ENCODE data around the gene ENPP6. TPM values are rescaled to one million over a fixed set of nuclear protein-coding genes. Genes with fewer than 3 reads are reported as not detected.

ENPP6 gene
- total RNA-seq, 2 donors from 2014 or later = 0.24 to 0.81 TPM

- Mint-ChIP-seq H3K4me1 (ENCODE audit: low read depth) (no peaks in the 10 kb centered on the region), H3K27ac (no peak overlapping the region), H3K9me3 (no peaks in the 10 kb centered on the region), H3K36me3 (ENCODE audit: insufficient read depth in 2 of 2) (no peaks in the 10 kb centered on the region), H3K4me3 (no peak overlapping the region), H3K27me3 (ENCODE audit: low read depth) (peaks cover 20% of the 10 kb centered on the region)
- DNase-seq = no peak
- no peak for ATAC-seq (replicated peaks in 1 of 2)
Observed at GRCh38 chr4:184196730-184197385, 20.8 kb downstream of the ENPP6 start.

DNA sequence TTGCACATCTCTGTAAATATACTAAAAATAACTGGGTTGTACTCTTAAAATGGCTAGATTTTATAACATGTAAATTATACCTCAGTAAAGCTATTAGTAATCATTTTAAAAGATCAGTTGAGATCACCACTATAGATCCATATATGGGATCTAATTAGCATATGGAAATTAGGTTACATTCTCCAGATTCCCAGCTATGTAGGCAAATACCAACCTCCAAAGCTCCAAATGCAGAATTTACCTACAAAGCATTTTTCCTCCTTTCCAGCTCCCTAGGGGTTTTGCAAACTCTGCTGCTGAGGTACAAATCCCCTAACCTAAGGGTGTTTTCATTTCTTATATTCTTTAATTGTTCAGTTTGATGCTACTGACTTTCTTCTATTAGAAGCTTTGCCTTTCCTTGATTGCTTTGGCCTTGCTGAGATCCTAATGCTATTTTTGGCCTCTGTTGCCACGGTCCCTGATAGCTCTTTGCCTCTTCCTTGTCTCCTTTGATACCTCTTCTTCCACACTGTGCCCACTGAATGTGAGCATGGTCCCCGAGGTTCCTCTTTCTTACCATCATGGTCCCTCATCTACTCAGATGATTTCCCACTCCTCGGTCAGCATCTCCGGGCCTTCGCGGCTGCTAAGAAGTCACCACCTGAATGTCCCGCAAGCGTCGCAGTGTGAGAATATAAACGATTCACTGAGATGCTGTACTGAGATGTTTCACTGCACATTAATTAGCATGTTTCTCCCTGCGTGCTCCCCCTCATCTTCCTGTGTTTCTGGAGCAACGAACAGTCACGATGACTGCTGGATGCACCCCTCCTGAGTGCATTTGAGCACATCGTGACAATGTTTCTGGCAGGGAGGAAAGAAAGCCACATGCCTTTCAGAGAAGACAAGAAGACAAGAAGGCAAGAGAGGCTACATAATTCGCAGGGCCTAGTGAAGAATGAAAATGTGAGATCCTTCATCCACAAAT, 23.8 kb downstream of the ENPP6 start:
- Mint-ChIP-seq H3K27me3 (ENCODE audit: low read depth) (peaks cover 34% of the 10 kb centered on the region), H3K4me1 (ENCODE audit: low read depth) (no peaks in the 10 kb centered on the region), H3K9me3 (no peaks in the 10 kb centered on the region), H3K36me3 (ENCODE audit: insufficient read depth in 2 of 2) (no peaks in the 10 kb centered on the region), H3K27ac (no peak overlapping the region), H3K4me3 (no peak overlapping the region)
- DNase-seq (no peak), ATAC-seq (replicated peaks in 1 of 2) (no peak)

DNA sequence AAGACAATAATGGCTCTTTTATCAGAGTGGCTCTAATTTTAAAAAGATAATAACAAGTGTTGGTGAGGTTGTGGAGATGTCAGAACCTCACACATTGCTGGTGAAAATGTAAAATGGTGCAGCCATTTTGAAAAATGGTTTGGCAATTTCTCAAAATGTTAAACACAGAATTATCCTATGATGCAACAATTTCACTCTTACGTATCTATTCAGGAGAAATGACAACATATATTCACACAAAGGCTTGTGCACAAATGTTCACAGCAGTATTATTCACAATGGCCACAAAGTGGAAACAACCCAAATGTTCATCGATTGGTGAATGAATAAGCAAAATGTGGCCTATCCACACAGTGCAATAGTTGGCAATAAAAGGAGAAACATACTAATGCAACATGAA, 24.7 kb downstream of the ENPP6 start:
- ATAC-seq (replicated peaks in 1 of 2) (no peak), DNase-seq (no peak)
- Mint-ChIP-seq H3K9me3 (no peaks in the 10 kb centered on the region), H3K27ac (no peak overlapping the region), H3K27me3 (ENCODE audit: low read depth) (peaks cover 34% of the 10 kb centered on the region), H3K4me1 (ENCODE audit: low read depth) (no peaks in the 10 kb centered on the region), H3K4me3 (no peak overlapping the region), H3K36me3 (ENCODE audit: insufficient read depth in 2 of 2) (no peaks in the 10 kb centered on the region)

DNA sequence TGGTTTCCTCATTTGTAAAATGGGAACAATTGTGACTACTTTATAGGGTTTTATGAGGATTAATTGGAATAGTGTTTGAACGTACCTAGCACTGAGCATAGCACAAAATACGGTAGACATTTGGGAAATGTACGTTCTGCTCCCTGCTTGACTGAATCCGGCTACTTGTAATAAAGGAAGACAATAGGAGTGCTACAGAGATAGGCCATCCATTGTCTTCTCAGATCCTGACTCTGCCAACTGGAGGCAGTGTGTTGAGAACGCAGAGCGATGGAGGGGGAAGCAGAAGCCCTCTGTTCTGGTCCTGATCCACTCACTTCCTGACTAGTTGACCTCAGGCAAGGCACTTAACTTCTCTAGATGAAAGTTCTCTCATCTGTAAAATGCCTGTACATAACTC, 26.4 kb downstream of the ENPP6 start:
- Mint-ChIP-seq H3K27ac (no peak overlapping the region), H3K36me3 (ENCODE audit: insufficient read depth in 2 of 2) (no peaks in the 10 kb centered on the region), H3K27me3 (ENCODE audit: low read depth) (peaks cover 30% of the 10 kb centered on the region), H3K9me3 (no peaks in the 10 kb centered on the region), H3K4me1 (ENCODE audit: low read depth) (no peaks in the 10 kb centered on the region), H3K4me3 (no peak overlapping the region)
- no peak for DNase-seq
- no peak for ATAC-seq (replicated peaks in 1 of 2)

GRCh38 chr4:184190711-184191110, 27.0 kb downstream of the ENPP6 start:
- DNase-seq (no peak), ATAC-seq (replicated peaks in 1 of 2) (no peak)
- no peaks in the 10 kb centered on the region for H3K36me3 Mint-ChIP-seq (ENCODE audit: insufficient read depth in 2 of 2)
- no peaks in the 10 kb centered on the region for H3K9me3 Mint-ChIP-seq
- H3K27me3 Mint-ChIP-seq (ENCODE audit: low read depth) = peaks cover 24% of the 10 kb centered on the region
- no peak overlapping the region for H3K4me3 Mint-ChIP-seq
- H3K4me1 Mint-ChIP-seq (ENCODE audit: low read depth) = no peaks in the 10 kb centered on the region
- no peak overlapping the region for H3K27ac Mint-ChIP-seq

DNA sequence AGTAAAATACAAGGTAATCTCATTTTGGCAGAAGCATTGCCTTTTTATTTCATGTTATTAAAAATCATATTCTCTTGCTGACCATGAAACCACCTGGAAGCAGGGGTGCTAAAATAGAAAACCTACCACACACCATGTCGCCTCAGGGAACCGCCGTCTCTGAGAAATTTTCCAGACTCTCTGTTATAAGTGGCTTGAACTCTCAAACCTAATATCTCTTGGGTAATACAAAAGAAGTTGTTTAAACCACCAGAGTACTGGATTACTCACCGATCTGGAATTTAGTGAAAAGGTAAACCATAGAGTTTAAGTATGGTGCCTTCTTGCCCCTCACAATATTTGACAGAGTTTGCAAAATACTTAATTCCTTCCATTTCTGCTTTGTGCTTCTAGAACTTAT, 27.7 kb downstream of the ENPP6 start:
- Mint-ChIP-seq H3K4me3 (no peak overlapping the region), H3K27me3 (ENCODE audit: low read depth) (peaks cover 18% of the 10 kb centered on the region), H3K4me1 (ENCODE audit: low read depth) (no peaks in the 10 kb centered on the region), H3K27ac (no peak overlapping the region), H3K36me3 (ENCODE audit: insufficient read depth in 2 of 2) (no peaks in the 10 kb centered on the region), H3K9me3 (no peaks in the 10 kb centered on the region)
- ATAC-seq (replicated peaks in 1 of 2) (no peak), DNase-seq (no peak)

- Mint-ChIP-seq H3K36me3 (ENCODE audit: insufficient read depth in 2 of 2) (no peaks in the 10 kb centered on the region), H3K27me3 (ENCODE audit: low read depth) (peaks cover 18% of the 10 kb centered on the region), H3K9me3 (no peaks in the 10 kb centered on the region), H3K27ac (no peak overlapping the region), H3K4me1 (ENCODE audit: low read depth) (no peaks in the 10 kb centered on the region), H3K4me3 (no peak overlapping the region)
- no peak for DNase-seq
- no peak for ATAC-seq (replicated peaks in 1 of 2)
Observed at GRCh38 chr4:184188443-184189400, 29.0 kb downstream of the ENPP6 start.

DNA sequence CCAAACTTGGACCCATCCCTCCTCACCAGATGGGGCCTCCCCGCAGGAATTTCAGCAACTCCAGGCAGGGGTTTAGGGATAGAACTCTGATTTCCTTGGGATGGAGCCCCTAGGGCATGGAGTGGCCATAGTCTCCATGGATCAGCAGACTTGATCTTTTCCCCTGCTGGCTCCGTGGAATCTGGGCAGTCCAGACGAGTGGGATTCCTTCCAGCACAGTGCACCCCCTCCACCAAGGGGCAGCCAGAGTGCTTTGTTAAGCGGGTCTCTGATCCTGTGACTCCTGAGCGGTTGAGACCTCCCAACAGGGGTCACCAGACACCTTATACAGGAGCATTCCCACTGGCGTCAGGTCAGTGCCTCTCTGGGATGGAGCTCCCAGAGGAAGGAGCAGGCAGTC, 40.4 kb downstream of the ENPP6 start:
- DNase-seq (no peak), ATAC-seq (replicated peaks in 1 of 2) (no peak)
- peaks cover 48% of the 10 kb centered on the region for H3K27me3 Mint-ChIP-seq (ENCODE audit: low read depth)
- H3K27ac Mint-ChIP-seq = no peak overlapping the region
- no peak overlapping the region for H3K4me3 Mint-ChIP-seq
- no peaks in the 10 kb centered on the region for H3K4me1 Mint-ChIP-seq (ENCODE audit: low read depth)
- H3K36me3 Mint-ChIP-seq (ENCODE audit: insufficient read depth in 2 of 2) = peaks cover 11 to 12% of the 10 kb centered on the region in 2 donors
- H3K9me3 Mint-ChIP-seq = peaks cover 14 to 17% of the 10 kb centered on the region in 2 donors

DNA sequence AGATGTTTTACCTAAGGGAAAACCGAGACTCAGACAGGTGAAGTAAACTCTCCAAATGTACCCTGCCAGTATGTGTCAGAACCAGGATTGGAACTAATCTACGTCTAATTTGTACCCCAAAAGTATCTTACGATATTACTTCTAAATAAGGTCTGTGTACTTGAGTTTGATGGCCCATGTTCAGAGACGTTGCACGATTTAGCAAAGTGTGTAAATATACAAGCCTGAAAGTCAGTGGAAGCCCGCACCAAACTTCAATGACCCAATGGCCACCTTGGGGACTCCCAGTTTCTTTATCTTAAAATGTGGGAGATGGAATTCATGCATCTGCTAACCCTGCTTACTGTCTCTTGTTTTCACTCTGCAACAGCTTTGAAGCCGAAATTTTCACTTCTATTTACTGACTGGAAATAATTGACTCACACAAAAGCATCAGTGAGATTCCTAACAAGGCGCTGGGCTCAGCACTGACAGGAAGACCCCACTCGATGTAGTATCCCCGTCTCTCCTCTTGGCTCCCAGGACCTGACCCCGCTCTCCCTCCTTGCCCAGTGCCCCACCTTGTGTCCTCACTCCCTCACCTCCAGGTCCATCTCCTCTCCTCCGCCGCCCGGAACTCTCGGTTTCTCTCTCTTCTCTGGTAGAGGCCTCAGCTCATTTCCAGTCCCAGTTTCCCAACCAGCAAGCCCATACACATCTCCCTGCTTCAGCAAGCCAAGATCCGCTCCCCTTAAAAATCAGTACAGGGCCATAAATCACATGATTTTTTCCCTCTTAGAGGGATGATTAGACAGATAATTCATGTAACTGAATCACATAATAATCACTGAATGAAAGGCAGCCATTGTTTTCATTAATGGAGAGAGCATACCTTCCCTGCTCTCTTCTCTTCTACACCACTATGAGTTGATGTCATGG, 42.8 kb downstream of the ENPP6 start:
- no peak for DNase-seq
- H3K4me1 Mint-ChIP-seq (ENCODE audit: low read depth) = peaks cover 5% of the 10 kb centered on the region
- H3K36me3 Mint-ChIP-seq (ENCODE audit: insufficient read depth in 2 of 2) = peaks cover 8 to 12% of the 10 kb centered on the region in 2 donors
- no peak overlapping the region for H3K4me3 Mint-ChIP-seq
- H3K9me3 Mint-ChIP-seq = peaks cover 10 to 16% of the 10 kb centered on the region in 2 donors
- peaks cover 60% of the 10 kb centered on the region for H3K27me3 Mint-ChIP-seq (ENCODE audit: low read depth)
- no peak overlapping the region for H3K27ac Mint-ChIP-seq
- no peak for ATAC-seq (replicated peaks in 1 of 2)

- Mint-ChIP-seq H3K36me3 (ENCODE audit: insufficient read depth in 2 of 2) (no peaks in the 10 kb centered on the region), H3K9me3 (no peaks in the 10 kb centered on the region), H3K4me3 (no peak overlapping the region), H3K27me3 (ENCODE audit: low read depth) (peaks cover 74% of the 10 kb centered on the region), H3K27ac (no peak overlapping the region), H3K4me1 (ENCODE audit: low read depth) (peaks cover 9% of the 10 kb centered on the region)
- ATAC-seq (replicated peaks in 1 of 2) (no peak), DNase-seq (no peak)
Observed at GRCh38 chr4:184171011-184171410, 46.7 kb downstream of the ENPP6 start.

GRCh38 chr4:184169225-184169867, 48.3 kb downstream of the ENPP6 start:
- Mint-ChIP-seq H3K27ac (no peak overlapping the region), H3K36me3 (ENCODE audit: insufficient read depth in 2 of 2) (no peaks in the 10 kb centered on the region), H3K4me3 (no peak overlapping the region), H3K9me3 (no peaks in the 10 kb centered on the region), H3K27me3 (ENCODE audit: low read depth) (peaks cover 79% of the 10 kb centered on the region), H3K4me1 (ENCODE audit: low read depth) (peaks cover 9% of the 10 kb centered on the region)
- DNase-seq = no peak
- no peak for ATAC-seq (replicated peaks in 1 of 2)

Data from activated T-cell treated with anti-CD3 and anti-CD28 coated beads, Interleukin-2, amount 50 U/mL, for 72 hours (primary cell).